Activated naive CD4-positive, alpha-beta T cell (primary cell): ENCODE data around the gene OMD.
"Not testable (repeated sequence)": the region's sequence is repeated elsewhere in the genome, so short reads cannot be mapped to it uniquely, and the experiment has no call there.

ENCODE experiments used
- DNase-seq, 4 experiments: peaks; one replicate each; lab custom pipeline; 2025; lab: John Stamatoyannopoulos, UW

Gene OMD

DNA sequence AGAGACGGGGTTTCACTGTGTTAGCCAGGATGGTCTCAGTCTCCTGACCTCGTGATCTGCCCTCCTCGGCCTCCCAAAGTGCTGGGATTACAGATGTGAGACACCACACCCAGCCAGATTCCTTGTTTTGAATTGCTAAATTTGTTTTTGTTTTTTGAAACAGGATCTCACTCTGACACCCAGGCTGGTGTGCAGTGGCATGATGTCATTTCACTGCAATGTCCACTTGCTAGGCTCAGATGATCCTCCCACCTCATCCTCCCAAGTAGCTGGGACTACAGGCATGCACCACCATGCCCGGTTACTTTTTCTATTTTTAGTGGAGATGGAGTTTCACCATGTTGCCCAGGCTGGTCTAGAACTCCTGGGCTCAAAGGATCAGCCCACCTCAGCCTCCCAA, 13.1 kb downstream of the OMD start:
- not testable (repeated sequence) for DNase-seq

DNA sequence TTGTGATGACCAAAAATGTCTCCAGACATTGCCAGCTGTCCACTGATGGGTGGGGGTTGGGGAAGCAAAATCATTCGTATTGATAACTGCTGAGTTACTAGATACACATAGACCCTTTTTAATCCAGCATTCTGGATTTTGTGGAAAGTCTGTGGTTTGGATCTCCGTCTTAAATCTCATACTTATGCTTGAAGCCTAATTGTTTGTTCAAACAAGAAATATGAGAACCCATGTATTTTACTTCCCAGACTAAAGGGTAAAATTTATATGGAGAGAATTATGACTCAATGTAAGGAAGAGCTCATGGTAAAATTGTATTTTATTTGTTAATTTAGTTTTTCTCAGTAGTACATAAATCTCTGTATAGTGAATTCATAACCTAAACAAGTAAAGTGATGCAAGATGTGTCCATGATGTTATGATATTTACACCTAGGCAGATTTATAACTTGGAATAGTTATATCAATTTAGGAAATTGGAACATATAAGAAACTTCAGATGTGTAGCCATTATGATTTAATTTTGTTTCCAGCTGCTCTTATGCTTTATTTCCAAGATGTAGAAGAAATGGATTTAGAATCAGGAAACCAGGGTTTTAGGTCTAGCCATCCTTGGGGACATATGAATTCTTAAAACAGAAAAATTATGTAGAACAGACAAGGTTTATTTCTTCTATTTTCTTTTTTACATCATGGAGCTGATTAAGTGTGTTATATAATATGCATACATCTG, 15.4 kb downstream of the OMD start:
- DNase-seq: no peak

DNA sequence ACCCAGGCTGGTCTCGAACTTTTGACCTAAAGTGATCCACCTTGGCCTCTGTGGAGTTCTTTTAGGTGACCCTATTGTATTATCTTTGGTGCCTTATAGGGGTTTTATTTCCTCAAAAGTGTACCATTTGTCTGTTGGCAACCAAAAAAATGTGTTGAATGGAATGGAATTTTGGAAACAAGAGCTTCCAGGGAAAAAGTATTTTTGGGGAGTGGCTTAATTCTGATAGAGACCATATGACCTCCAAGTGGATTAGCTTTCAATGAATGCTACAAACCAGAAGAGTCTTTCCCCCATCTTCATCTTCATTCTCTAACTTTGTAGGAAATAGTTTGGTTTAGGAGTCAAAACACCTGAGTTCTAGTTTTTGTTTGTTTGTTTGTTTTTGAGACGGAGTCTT, 16.5 kb downstream of the OMD start:
- DNase-seq: no peak

GRCh38 chr9:92406477-92406876, 17.8 kb downstream of the OMD start:
- DNase-seq: peak in 1 of 4 experiments; percentile 5

DNA sequence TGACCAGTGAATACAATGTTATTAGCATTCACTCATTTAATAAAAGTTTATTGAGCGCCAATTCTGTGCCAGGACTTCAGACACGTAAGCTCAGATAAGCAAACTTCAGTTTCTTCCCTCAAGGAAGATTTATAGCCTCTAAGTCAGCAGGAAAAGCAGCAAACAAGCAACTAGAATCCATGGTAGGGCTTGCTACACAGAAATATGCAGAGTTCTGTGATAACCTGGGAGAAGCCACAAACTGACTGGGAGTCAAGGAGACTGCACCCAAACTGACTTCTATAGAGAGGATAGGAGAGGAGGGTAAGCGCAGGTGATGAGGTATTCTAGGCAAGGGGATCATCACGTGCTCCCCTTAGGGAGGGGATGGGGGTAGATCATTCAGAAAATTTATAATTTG, 18.5 kb downstream of the OMD start:
- DNase-seq: no peak

- DNase-seq: no peak
Observed at GRCh38 chr9:92404042-92404836, 20.0 kb downstream of the OMD start, which contains the start of gene OGN. Gene OGN (minus strand): TSS chr9:92404578. CDS start chr9:92403407, 1,171 bp downstream.

- no peak for DNase-seq
Observed at GRCh38 chr9:92402826-92403745, 21.2 kb downstream of the OMD start.

DNA sequence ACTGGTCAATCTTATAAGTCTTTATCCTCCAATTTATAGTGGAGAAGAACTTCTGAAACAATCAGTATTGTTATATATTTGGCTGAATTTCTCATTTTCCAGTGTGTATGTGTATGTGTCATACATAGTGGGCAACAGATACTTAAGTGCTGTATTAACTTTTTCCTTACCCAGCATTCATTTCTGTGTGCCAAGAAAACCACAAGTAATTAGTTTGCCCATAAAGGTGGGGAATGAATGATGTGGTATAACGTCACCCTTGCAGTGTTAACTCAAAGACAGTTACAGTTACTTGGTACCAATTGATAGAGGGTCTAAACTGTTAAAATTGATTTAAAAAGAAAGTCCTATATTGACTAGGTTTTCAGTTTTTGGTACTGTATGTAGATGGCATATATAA, 21.9 kb downstream of the OMD start:
- DNase-seq: no peak

DNA sequence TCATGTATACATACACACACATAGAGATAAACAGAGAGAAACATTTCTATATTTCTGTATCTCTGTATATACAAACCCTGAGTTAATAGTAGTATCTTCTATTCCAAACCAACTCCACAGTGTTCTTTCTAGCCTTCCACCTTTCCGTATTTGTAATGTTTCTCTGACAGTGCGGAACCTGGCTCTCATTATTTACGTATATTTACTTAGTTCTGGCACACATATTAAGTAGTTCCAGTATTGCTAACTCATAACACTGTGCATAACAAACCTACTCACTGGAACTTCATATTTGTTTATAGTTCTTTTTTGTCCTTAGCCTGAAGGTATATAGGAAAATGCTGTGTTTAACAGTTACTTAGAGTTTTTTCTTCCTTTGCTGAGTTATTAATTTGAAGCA, 26.4 kb downstream of the OMD start:
- no peak for DNase-seq

DNA sequence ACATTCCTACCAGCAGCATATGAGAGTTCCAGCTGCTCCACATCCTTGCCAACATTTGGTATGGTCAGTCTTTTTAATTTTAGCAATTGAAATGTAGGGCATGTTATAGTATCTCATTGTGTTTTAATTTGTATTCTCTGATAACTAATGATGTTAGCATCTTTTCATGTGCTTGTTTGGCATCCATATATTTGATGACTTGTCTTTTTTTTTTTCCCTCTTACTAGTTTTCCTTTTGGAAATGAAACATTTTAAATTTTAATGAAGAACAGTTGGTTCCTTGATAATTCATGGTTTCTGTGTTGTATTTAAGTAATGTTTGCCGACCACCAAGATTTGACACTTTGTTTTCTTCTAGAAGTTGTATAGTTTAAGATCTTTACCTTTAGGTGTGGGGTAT, 28.7 kb downstream of the OMD start:
- no peak for DNase-seq

- no peak for DNase-seq
Observed at GRCh38 chr9:92393686-92394085, 30.6 kb downstream of the OMD start.

- no peak for DNase-seq
Observed at GRCh38 chr9:92392690-92393089, 31.6 kb downstream of the OMD start.

DNA sequence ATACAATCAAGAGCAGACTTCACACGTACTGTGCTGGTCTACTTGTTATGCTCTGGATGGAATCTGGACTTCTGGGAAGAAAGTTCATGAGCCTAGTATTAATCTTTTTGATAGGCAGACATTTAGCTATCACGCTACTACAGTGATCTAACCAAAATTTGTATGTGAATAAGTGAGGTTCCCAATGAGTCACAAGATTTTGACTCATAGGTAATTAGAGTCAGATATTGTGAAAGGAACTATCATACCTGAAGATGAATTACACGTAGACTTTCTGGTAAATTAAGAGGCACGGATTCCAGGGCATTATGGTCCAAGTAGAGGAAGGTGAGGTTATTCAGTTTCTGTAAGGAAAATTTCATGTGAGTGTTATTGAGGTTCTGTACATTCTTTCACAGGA, 38.3 kb downstream of the OMD start:
- no peak for DNase-seq

DNA sequence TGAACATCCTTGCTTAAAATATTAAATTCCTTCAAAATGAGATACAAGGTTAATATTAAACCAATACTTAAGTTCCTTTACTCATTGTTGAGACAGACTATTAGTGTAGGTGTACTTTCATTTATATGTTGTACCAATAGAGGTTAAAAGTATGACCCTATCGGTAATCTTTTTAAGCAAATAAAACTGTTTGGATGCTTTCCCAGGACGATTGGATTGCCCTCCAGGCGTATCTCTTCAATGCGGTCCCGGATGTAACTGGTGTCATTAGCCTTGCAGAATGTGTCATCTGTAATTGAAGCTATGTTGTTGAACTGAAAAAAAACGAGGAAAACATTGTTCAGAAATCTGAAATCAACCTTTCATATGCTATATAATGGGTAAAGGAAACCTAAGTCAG, 38.8 kb downstream of the OMD start:
- no peak for DNase-seq

DNA sequence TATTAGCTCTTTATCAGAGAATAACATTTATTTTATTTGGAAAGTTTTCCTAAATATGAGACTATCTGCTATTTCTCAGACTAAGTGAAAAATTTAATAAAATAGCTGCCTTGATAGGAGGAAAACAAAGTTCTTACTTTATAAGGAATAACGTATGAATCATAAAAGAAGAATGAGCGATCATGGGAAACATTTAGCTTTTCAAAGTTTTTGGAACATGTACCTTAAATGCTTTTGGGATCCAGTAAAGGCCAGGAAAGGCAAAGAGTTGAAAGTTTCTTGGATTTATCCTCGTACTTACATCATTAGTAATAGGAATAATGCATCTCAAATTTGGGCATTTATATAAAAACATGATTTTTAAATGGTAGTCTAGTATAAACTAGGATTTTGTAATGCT, 39.3 kb downstream of the OMD start:
- DNase-seq: no peak

DNA sequence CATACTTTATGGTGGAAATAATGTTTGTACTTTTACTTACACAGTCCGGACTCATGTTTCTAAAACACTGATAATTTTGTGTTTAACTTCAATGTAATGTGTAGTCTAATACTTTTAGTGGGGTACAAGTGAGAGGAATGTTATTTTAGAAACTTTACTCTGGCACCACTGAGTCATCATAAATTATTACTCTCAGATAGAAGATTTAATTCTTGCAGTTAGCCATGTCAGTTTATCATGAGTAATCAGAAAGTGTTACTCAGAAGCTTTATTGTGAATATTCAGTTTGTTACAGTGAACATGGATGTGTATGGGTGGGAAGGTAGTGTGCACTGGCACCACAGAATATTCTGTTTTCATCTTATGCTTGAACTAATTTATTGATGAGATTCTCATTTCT, 39.9 kb downstream of the OMD start:
- no peak for DNase-seq

- no peak for DNase-seq
Observed at GRCh38 chr9:92381775-92382174, 42.5 kb downstream of the OMD start.

- no peak for DNase-seq
Observed at GRCh38 chr9:92380603-92381002, 43.7 kb downstream of the OMD start.

DNA sequence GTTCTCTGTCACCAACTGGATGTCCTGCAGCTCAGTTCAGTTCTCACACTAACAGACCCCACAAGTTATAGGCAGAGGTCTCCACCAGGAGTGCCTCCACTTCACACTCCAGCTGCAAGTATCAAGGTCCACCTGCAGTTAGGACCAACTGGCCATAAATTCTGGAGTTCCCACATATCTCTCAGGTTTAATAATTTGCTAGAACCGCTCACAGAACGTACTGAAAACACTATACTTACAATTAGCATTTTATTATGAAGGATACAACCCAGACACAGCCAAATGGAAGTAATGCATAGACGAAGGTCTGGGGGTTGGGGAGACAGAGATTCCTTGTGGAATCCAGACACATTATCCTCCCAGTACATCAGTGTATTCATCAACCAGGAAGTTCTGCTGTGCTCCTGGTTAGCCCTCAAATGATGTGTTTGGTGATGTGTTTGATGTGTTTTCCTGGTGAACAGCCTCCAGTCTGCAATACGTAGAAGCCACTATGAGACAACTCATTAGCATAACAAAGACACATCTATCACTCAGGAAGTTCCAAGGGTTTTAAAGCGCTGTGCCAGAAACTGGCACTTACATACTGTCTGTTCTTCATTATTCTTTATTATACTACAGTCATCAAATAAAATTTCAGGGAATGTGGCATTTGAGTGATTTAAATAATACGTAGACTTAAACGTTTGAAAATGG, 45.3 kb downstream of the OMD start:
- DNase-seq: no peak

GRCh38 chr9:92377876-92378275, 46.4 kb downstream of the OMD start:
- DNase-seq: no peak

DNA sequence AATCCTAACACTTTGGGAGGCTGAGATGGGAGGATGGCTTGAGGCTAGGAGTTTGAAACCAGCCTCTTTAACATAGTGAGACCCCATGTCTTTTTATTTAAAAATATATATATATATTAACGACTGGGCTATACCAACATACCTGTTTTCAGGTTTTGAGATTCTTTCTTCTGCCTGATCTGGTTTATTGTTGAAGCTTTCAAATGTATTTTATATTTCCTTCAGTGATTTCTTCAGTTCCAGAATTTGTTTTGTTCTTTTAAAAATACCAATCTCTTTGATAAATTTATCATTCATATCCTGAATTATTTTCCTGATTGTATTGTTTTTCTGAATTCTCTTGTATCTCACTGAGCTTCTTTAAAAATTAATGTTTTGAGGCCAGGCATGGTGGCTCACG, 51.1 kb downstream of the OMD start:
- DNase-seq: no peak

GRCh38 chr9:92369075-92369474, 55.2 kb downstream of the OMD start:
- DNase-seq: no peak
